ENCODE measurements around the gene ERAP2. TPM values are rescaled to one million over a fixed set of nuclear protein-coding genes. Genes with fewer than 3 reads are reported as not detected.
"Not testable (repeated sequence)": the region's sequence is repeated elsewhere in the genome, so short reads cannot be mapped to it uniquely, and the experiment has no call there.

Gene ERAP2, protein sequence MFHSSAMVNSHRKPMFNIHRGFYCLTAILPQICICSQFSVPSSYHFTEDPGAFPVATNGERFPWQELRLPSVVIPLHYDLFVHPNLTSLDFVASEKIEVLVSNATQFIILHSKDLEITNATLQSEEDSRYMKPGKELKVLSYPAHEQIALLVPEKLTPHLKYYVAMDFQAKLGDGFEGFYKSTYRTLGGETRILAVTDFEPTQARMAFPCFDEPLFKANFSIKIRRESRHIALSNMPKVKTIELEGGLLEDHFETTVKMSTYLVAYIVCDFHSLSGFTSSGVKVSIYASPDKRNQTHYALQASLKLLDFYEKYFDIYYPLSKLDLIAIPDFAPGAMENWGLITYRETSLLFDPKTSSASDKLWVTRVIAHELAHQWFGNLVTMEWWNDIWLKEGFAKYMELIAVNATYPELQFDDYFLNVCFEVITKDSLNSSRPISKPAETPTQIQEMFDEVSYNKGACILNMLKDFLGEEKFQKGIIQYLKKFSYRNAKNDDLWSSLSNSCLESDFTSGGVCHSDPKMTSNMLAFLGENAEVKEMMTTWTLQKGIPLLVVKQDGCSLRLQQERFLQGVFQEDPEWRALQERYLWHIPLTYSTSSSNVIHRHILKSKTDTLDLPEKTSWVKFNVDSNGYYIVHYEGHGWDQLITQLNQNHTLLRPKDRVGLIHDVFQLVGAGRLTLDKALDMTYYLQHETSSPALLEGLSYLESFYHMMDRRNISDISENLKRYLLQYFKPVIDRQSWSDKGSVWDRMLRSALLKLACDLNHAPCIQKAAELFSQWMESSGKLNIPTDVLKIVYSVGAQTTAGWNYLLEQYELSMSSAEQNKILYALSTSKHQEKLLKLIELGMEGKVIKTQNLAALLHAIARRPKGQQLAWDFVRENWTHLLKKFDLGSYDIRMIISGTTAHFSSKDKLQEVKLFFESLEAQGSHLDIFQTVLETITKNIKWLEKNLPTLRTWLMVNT
- 1 to 10 TPM; 6.5 to 9.5 TPM for total RNA-seq
- long read RNA-seq, full-length matches to known transcripts: 3 of 4 reads
- long read RNA-seq, partial matches to known transcripts: 0 of 4 reads
- long read RNA-seq, other reads (novel, unspliced or antisense): 1 of 4 reads

- peak; percentile 66 to 70 for ATAC-seq
- intact Hi-C loops (cut with DNase I): loop anchor here in 1 of 2 donors (5.0 kb wide), 1 partner anchor 69 kb away; the partner anchor contains the start of gene ERAP1
- DNase-seq: no peak
Measured at GRCh38 chr5:96876292-96876850, at the start of gene ERAP2. TSS of gene ERAP2 (plus strand) at chr5:96876500. CDS start at chr5:96879686, 3,186 bp downstream.

DNA sequence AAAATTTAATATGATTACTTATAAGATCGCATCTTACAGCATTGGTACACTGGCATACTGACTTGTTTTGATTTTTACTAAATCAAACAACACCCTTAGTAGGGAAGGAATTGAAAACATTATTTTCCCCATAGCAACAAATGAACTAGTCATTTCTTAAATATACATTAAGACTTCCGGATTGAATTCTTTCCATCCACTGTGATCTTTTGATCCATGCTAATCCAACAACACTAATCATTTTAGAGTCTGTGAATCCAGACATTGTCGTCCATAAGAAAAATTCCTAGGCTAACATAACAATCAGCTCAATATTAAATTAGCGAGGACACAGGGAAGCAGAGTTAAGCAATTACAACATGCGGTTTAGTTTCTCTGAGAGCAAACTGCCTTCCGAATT lies 47.0 kb upstream of the ERAP2 start:
- intact Hi-C loops (cut with DNase I): no loop called here
- no peak for DNase-seq
- no peak for ATAC-seq

DNA sequence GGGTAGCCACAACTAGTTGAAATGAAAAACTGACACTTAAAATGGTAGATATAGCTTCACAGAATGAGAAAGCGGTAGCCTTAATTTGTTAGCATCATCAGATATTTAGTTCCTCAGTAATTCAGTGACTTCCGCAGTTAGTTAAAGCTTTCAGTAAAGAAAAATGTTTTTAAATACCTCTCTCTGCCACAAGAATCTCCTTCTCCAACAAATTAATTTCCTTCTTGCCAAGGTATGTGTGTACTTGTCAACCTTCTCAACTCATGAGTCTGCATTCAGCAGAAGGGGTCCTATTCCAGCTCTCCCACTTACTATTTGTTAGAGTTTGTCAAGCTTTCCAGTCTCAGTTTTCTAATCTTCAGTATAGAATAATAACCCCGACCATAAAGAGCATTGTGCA lies 42.3 kb upstream of the ERAP2 start:
- intact Hi-C loops (cut with DNase I): no loop called here
- ATAC-seq (no peak), DNase-seq (no peak)

GRCh38 chr5:96835791-96836191 lies 40.5 kb upstream of the ERAP2 start:
- DNase-seq: no peak
- intact Hi-C loops (cut with DNase I): no loop called here
- ATAC-seq: no peak

GRCh38 chr5:96836817-96837216 lies 39.5 kb upstream of the ERAP2 start:
- ATAC-seq (no peak), DNase-seq (no peak)
- intact Hi-C loops (cut with DNase I): no loop called here

- DNase-seq: no peak
- intact Hi-C loops (cut with DNase I): no loop called here
- no peak for ATAC-seq
Measured at GRCh38 chr5:96837303-96837702, 39.0 kb upstream of the ERAP2 start.

DNA sequence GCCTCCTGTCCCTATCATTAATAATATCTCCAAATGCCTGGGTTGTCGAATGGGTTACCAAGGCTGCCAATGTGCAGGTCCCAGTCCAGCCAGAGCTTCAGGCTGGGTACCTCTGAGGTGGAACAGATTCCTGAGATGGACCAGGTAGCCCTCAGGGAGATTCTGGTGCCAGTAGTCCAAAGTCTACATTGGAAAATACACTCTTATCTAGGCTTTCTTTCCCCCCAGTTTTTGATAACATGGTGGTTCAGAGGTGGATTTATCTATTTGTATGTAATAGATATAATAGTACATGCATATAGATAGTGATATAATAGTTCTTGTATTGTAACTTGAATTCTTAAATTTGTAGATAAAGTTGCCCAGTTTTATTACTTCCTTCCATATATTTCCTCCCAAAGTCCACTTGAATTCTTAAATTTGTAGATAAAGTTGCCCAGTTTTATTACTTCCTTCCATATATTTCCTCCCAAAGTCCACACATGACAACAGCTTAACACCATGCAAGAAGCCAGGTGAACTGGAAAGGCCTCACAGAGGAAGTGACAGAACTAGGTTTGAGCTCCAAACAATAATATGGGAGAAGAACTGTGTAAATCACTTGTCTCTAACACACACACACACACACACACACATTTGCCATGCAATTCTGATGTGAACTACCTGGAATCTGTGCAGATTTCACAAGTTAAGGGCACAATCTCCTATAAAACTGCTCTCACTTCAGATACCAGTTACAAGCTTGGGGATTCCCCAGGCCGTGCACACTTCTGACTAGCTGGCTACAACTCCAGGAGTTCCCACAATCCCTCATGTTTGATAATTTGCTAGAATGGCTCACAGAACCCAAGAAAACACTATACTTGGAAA lies 37.9 kb upstream of the ERAP2 start:
- intact Hi-C loops (cut with DNase I): no loop called here
- ATAC-seq (no peak), DNase-seq (no peak)

- DNase-seq: no peak
- ATAC-seq: no peak
- intact Hi-C loops (cut with DNase I): no loop called here
Measured at GRCh38 chr5:96839071-96839592, 37.2 kb upstream of the ERAP2 start.

- intact Hi-C loops (cut with DNase I); DNase-seq; ATAC-seq: not testable (repeated sequence)
Measured at GRCh38 chr5:96841931-96842330, 34.4 kb upstream of the ERAP2 start.

GRCh38 chr5:96843140-96843539 lies 33.2 kb upstream of the ERAP2 start:
- no peak for DNase-seq
- intact Hi-C loops (cut with DNase I): no loop called here

GRCh38 chr5:96844481-96844990 lies 31.8 kb upstream of the ERAP2 start:
- DNase-seq: no peak
- intact Hi-C loops (cut with DNase I): no loop called here
- ATAC-seq: no peak

More at GRCh38 chr5:96843140-96843539, 33.2 kb upstream of the ERAP2 start:
- no peak for ATAC-seq

GRCh38 chr5:96851312-96852062 lies 24.8 kb upstream of the ERAP2 start:
- ATAC-seq: no peak
- intact Hi-C loops (cut with DNase I): no loop called here
- no peak for DNase-seq

- DNase-seq (no peak), ATAC-seq (no peak)
- intact Hi-C loops (cut with DNase I): no loop called here
Measured at GRCh38 chr5:96852759-96853158, 23.5 kb upstream of the ERAP2 start.

DNA sequence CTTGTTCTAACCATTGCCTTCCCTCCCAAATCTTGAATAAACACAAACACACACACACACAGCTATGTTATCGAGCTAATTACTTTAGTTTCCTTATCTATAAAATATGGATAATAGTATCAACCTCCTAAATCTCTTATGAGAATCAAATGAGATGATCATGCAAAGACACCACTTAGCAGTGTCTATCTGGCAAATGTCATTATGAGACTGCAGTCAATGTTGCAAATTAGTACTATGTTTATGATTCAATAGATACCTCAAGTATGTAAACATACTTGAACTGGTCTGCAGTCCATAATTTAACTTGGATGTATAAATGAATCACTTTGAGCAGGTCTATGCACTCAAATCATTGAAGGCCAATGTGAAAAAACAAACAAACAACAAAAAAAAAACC lies 22.2 kb upstream of the ERAP2 start:
- no peak for ATAC-seq

DNA sequence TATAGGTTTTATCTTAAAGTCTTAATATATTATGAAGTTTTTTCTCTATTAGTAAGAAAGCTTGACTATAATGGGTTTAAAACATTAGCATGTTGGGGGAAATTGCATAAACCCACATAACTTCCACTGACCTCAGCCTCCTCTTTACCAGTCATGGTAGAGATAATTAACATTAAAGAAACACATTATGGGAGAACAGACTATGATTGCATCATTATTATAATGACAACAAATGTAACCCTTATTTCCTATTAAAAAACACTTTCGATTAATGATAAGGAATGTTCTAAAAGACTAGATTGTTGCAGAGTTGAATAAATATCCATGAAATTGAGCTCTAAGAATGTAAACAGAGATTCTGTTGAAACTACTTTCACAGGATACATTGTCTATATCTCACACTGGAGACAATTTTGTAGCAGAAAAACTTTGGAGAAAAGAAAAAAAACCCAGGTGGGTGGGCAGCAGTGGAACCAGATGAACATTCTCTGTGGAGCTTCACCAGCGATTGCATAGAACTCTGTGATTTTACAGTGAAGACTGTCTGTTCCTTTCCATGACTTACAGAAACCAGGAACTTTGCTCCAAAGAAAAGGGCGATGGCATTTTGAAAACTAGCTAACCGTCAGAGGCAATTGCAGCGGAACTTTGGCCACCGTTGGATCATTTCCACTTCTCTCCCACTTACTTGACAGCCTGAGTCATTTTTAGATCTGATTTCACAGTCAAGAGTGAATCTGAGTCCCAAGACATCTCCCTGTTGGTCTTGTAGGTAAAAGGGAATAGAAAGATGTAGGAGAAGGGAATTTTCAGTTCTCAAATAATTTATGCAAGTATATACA lies 21.0 kb upstream of the ERAP2 start:
- DNase-seq (no peak), ATAC-seq (peak in 1 of 2 donors; percentile 72)
- intact Hi-C loops (cut with DNase I): no loop called here

More for the DNA sequence above, 22.2 kb upstream of the ERAP2 start:
- intact Hi-C loops (cut with DNase I): no loop called here
- DNase-seq: no peak

DNA sequence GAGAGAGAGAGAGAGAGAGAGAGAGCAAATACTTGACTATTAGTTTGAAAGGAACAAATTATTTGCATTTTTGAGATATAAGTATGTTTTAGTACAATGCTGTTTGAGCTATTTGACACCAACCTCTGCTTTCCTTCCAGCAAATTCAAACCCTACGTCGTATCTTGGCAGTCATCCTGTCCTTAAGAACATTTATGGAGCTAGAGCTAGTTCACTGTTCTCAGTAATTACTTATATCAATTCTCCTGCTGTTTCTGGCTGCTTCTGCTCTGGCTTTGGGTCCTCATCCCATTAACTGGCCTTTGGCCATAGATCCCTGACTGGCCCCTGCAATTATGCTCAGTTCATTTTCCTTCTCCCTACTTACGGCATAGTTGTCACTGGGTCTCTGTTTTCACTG lies 19.9 kb upstream of the ERAP2 start:
- DNase-seq (no peak), ATAC-seq (no peak)
- intact Hi-C loops (cut with DNase I): no loop called here
